Measurements from ENCODE around the gene MDH1B. TPM values are rescaled to one million over a fixed set of nuclear protein-coding genes. Genes with fewer than 3 reads are reported as not detected.

MDH1B gene
- total RNA-seq, 1 experiment from 2014 or later = 3.7 TPM

- no peak for TF ChIP-seq CTCF (IDR thresholded peaks at IDR 0.05 in 2 of 3, conservative IDR thresholded peaks at IDR 0.05 in 1 of 3; ENCODE audit: borderline replicate concordance in 1 of 3, insufficient read depth in 1 of 3, low read depth in 2 of 3, low read length in 2 of 3)
- TF ChIP-seq ATF3 (IDR thresholded peaks at IDR 0.05) = no peak
Measured at GRCh38 chr2:206765242-206766056, at the start of gene MDH1B, which contains the start of gene FASTKD2 (continued).

- Histone ChIP-seq H3K4me3 (replicated peaks in 1 of 2; ENCODE audit: low read depth in 1 of 2, low read length in 2 of 2) (no peak overlapping the region), H3K9me3 (ENCODE audit: control insufficient read depth in 1 of 2, insufficient read depth in 1 of 2, low read depth in 1 of 2, low read length in 2 of 2) (no peaks in the 10 kb centered on the region), H3K27ac (ENCODE audit: low read depth, low read length) (no peak overlapping the region), H4K20me1 (ENCODE audit: insufficient read depth) (no peaks in the 10 kb centered on the region), H3K9me2 (ENCODE audit: insufficient read depth) (no peaks in the 10 kb centered on the region), H3K4me2 (ENCODE audit: low read length) (no peak overlapping the region), H3K36me3 (ENCODE audit: control insufficient read depth in 1 of 2, insufficient read depth in 2 of 2, low read length in 2 of 2) (no peaks in the 10 kb centered on the region), H3K27me3 (ENCODE audit: insufficient read depth, low read length) (no peaks in the 10 kb centered on the region), H3K79me2 (ENCODE audit: insufficient read depth, low read length) (no peaks in the 10 kb centered on the region), H3K4me1 (ENCODE audit: control insufficient read depth in 1 of 2, insufficient read depth in 2 of 2, low read length in 2 of 2) (no peaks in the 10 kb centered on the region), H3K9ac (ENCODE audit: low read length) (no peak overlapping the region), H2AFZ (ENCODE audit: low read depth, low read length, poor library complexity, severe bottlenecking) (no peak overlapping the region)
- no TSS peak for BruUV-seq (replicated peaks)
- POLR2A ChIA-PET = no interaction called here
- CTCF ChIA-PET = no interaction called here
- DNase-seq (ENCODE audit: low read depth, low spot score) (no peak), ATAC-seq (no peak)
- RAD21 ChIA-PET (ENCODE audit: low non-redundant PET in 1 of 2, low total read pairs in 2 of 2, uncharacterized antibody in 2 of 2, unreplicated experiment in 2 of 2) = no interaction called here
- TF ChIP-seq ATF3 (IDR thresholded peaks at IDR 0.05) = no peak
- TF ChIP-seq POLR2A (IDR thresholded peaks at IDR 0.05; ENCODE audit: borderline replicate concordance, extremely low read depth, insufficient read depth, insufficient read length) = no peak
- TF ChIP-seq FOSL1 (IDR thresholded peaks at IDR 0.05; ENCODE audit: low read depth) = no peak
- TF ChIP-seq SP1 (IDR thresholded peaks at IDR 0.05; ENCODE audit: low read depth) = no peak
- no peak for TF ChIP-seq CEBPB (IDR thresholded peaks at IDR 0.05; ENCODE audit: low read depth)
- no peak for TF ChIP-seq ZBTB33 (IDR thresholded peaks at IDR 0.05; ENCODE audit: extremely low read depth, insufficient replicate concordance, low read length)
- no peak for TF ChIP-seq CTCF (IDR thresholded peaks at IDR 0.05 in 2 of 3, conservative IDR thresholded peaks at IDR 0.05 in 1 of 3; ENCODE audit: borderline replicate concordance in 1 of 3, insufficient read depth in 1 of 3, low read depth in 2 of 3, low read length in 2 of 3)
- no peak for TF ChIP-seq CBX3 (IDR thresholded peaks at IDR 0.05; ENCODE audit: low read depth)
- TF ChIP-seq REST (IDR thresholded peaks at IDR 0.05; ENCODE audit: low read depth) = no peak
- TF ChIP-seq TCF7L2 (IDR thresholded peaks at IDR 0.05; ENCODE audit: borderline replicate concordance, extremely low read depth, insufficient read depth, insufficient read length) = no peak
- intact Hi-C loops (cut with micrococcal nuclease) = no loop called here
Measured at GRCh38 chr2:206814498-206814897, 49.4 kb upstream of the MDH1B start.
